Measurements from ENCODE around the gene DCAF11.

DCAF11 gene

GRCh38 chr14:24113801-24114531 is 611 bp upstream of the DCAF11 start:
- H3K4me3 ChIP-seq (ENCODE audit: low read depth, low read length), result peak overlapping the region; percentile 72
- peak overlapping the region; percentile 80 for H3K4ac ChIP-seq (ENCODE audit: low read depth, low read length)
- peak overlapping the region; percentile 94 for H3K27ac ChIP-seq (ENCODE audit: low read depth, low read length)
- peak overlapping the region; percentile 97 for H2AFZ ChIP-seq (ENCODE audit: insufficient read depth, low read length, poor library complexity)
- H2BK120ac ChIP-seq (ENCODE audit: insufficient read depth, low read length, poor library complexity), result peak overlapping the region; percentile 88
- peaks cover 7 to 17% of the 10 kb centered on the region in 2 experiments for H3K36me3 ChIP-seq (ENCODE audit: control insufficient read depth in 1 of 2, insufficient read depth in 2 of 2, low read length in 2 of 2)
- peak overlapping the region; percentile 94 for H3K18ac ChIP-seq (ENCODE audit: low read length)
- H2AK5ac ChIP-seq (ENCODE audit: low read length), result peak overlapping the region; percentile 52
- peak overlapping the region; percentile 88 for H4K91ac ChIP-seq (ENCODE audit: low read depth, low read length)
- H2BK5ac ChIP-seq (ENCODE audit: low read depth, low read length, poor library complexity), result peak overlapping the region; percentile 84
- DNase-seq, result peak; percentile 89 to 91
- H3K4me1 ChIP-seq (ENCODE audit: control insufficient read depth in 1 of 2, insufficient read depth in 2 of 2, low read length in 2 of 2), result peaks cover 3 to 9% of the 10 kb centered on the region in 2 experiments
- H3K4me2 ChIP-seq (ENCODE audit: low read length), result peak overlapping the region; percentile 64
- no CpG with 5 or more reads among the region's 42 CpGs for WGBS (ENCODE audit: extremely low coverage, insufficient coverage, insufficient read length)
- peak overlapping the region; percentile 89 for H3K9ac ChIP-seq (ENCODE audit: low read length)
- peaks cover 9% of the 10 kb centered on the region for H3K79me2 ChIP-seq (ENCODE audit: control insufficient read depth, insufficient read depth, low read length, poor library complexity)
- peak overlapping the region; percentile 97 for H3K14ac ChIP-seq (ENCODE audit: low read length)
- peak overlapping the region; percentile 97 for H4K12ac ChIP-seq (ENCODE audit: low read depth, low read length)
- peak overlapping the region; percentile 94 for H4K8ac ChIP-seq (ENCODE audit: low read depth, low read length)
- H3K27me3 ChIP-seq (ENCODE audit: insufficient read depth, low read length), result no peaks in the 10 kb centered on the region
- H3K23ac ChIP-seq (ENCODE audit: low read length), result no peak overlapping the region
- peak overlapping the region; percentile 23 for H2BK12ac ChIP-seq (ENCODE audit: low read length)
- peaks cover 10% of the 10 kb centered on the region for H3K79me1 ChIP-seq (ENCODE audit: low read length)
- no peaks in the 10 kb centered on the region for H3K9me3 ChIP-seq (ENCODE audit: insufficient read depth, low read depth, low read length)

GRCh38 chr14:24115422-24116127 is 998 bp downstream of the DCAF11 start:
- peaks cover 18 to 28% of the 10 kb centered on the region in 2 experiments for H3K36me3 ChIP-seq (ENCODE audit: control insufficient read depth in 1 of 2, insufficient read depth in 2 of 2, low read length in 2 of 2)
- H2BK12ac ChIP-seq (ENCODE audit: low read length), result no peak overlapping the region
- H4K12ac ChIP-seq (ENCODE audit: low read depth, low read length), result peak overlapping the region; percentile 49
- peak overlapping the region; percentile 20 for H3K18ac ChIP-seq (ENCODE audit: low read length)
- no CpG with 5 or more reads among the region's 14 CpGs for WGBS (ENCODE audit: extremely low coverage, insufficient coverage, insufficient read length)
- peaks cover 9% of the 10 kb centered on the region for H3K79me2 ChIP-seq (ENCODE audit: control insufficient read depth, insufficient read depth, low read length, poor library complexity)
- H2BK120ac ChIP-seq (ENCODE audit: insufficient read depth, low read length, poor library complexity), result peak overlapping the region; percentile 29
- H3K27ac ChIP-seq (ENCODE audit: low read depth, low read length), result peak overlapping the region; percentile 20
- peak overlapping the region; percentile 61 for H3K9ac ChIP-seq (ENCODE audit: low read length)
- H4K91ac ChIP-seq (ENCODE audit: low read depth, low read length), result peak overlapping the region; percentile 49
- no peak overlapping the region for H3K23ac ChIP-seq (ENCODE audit: low read length)
- H3K9me3 ChIP-seq (ENCODE audit: insufficient read depth, low read depth, low read length), result peaks cover 2% of the 10 kb centered on the region
- H4K8ac ChIP-seq (ENCODE audit: low read depth, low read length), result peak overlapping the region; percentile 63
- peaks cover 3 to 9% of the 10 kb centered on the region in 2 experiments for H3K4me1 ChIP-seq (ENCODE audit: control insufficient read depth in 1 of 2, insufficient read depth in 2 of 2, low read length in 2 of 2)
- no peak overlapping the region for H2AK5ac ChIP-seq (ENCODE audit: low read length)
- peaks cover 10% of the 10 kb centered on the region for H3K79me1 ChIP-seq (ENCODE audit: low read length)
- H3K14ac ChIP-seq (ENCODE audit: low read length), result peak overlapping the region; percentile 33
- peak overlapping the region; percentile 18 for H2BK5ac ChIP-seq (ENCODE audit: low read depth, low read length, poor library complexity)
- no peaks in the 10 kb centered on the region for H3K27me3 ChIP-seq (ENCODE audit: insufficient read depth, low read length)
- peak overlapping the region; percentile 45 for H3K4ac ChIP-seq (ENCODE audit: low read depth, low read length)
- DNase-seq, result no peak
- H3K4me2 ChIP-seq (ENCODE audit: low read length), result peak overlapping the region; percentile 86
- H3K4me3 ChIP-seq (ENCODE audit: low read depth, low read length), result peak overlapping the region; percentile 74
- H2AFZ ChIP-seq (ENCODE audit: insufficient read depth, low read length, poor library complexity), result peak overlapping the region; percentile 51

- Histone ChIP-seq H3K79me2 (ENCODE audit: control insufficient read depth, insufficient read depth, low read length, poor library complexity) (peaks cover 9% of the 10 kb centered on the region), H3K4me2 (ENCODE audit: low read length) (peak overlapping the region; percentile 86), H4K8ac (ENCODE audit: low read depth, low read length) (no peak overlapping the region), H3K79me1 (ENCODE audit: low read length) (peaks cover 10% of the 10 kb centered on the region), H2BK5ac (ENCODE audit: low read depth, low read length, poor library complexity) (no peak overlapping the region), H3K23ac (ENCODE audit: low read length) (no peak overlapping the region), H3K4ac (ENCODE audit: low read depth, low read length) (no peak overlapping the region), H2BK120ac (ENCODE audit: insufficient read depth, low read length, poor library complexity) (no peak overlapping the region), H3K18ac (ENCODE audit: low read length) (no peak overlapping the region), H3K27me3 (ENCODE audit: insufficient read depth, low read length) (no peaks in the 10 kb centered on the region), H3K36me3 (ENCODE audit: control insufficient read depth in 1 of 2, insufficient read depth in 2 of 2, low read length in 2 of 2) (peaks cover 24 to 35% of the 10 kb centered on the region in 2 experiments), H3K27ac (ENCODE audit: low read depth, low read length) (no peak overlapping the region), H2AK5ac (ENCODE audit: low read length) (no peak overlapping the region), H4K12ac (ENCODE audit: low read depth, low read length) (no peak overlapping the region), H3K9me3 (ENCODE audit: insufficient read depth, low read depth, low read length) (peaks cover 2% of the 10 kb centered on the region), H4K91ac (ENCODE audit: low read depth, low read length) (no peak overlapping the region), H2AFZ (ENCODE audit: insufficient read depth, low read length, poor library complexity) (no peak overlapping the region), H3K4me1 (ENCODE audit: control insufficient read depth in 1 of 2, insufficient read depth in 2 of 2, low read length in 2 of 2) (peaks cover 3 to 9% of the 10 kb centered on the region in 2 experiments), H3K9ac (ENCODE audit: low read length) (no peak overlapping the region), H2BK12ac (ENCODE audit: low read length) (no peak overlapping the region), H3K14ac (ENCODE audit: low read length) (no peak overlapping the region), H3K4me3 (ENCODE audit: low read depth, low read length) (no peak overlapping the region)
- DNase-seq, result no peak
- no CpG with 5 or more reads among the region's 6 CpGs for WGBS (ENCODE audit: extremely low coverage, insufficient coverage, insufficient read length)
Measured at GRCh38 chr14:24116128-24116814, 1.7 kb downstream of the DCAF11 start.

GRCh38 chr14:24117179-24117578 is 2.6 kb downstream of the DCAF11 start:
- DNase-seq, result no peak
- no peak overlapping the region for H2BK5ac ChIP-seq (ENCODE audit: low read depth, low read length, poor library complexity)
- peaks cover 10% of the 10 kb centered on the region for H3K79me1 ChIP-seq (ENCODE audit: low read length)
- no peak overlapping the region for H4K12ac ChIP-seq (ENCODE audit: low read depth, low read length)
- no peak overlapping the region for H3K18ac ChIP-seq (ENCODE audit: low read length)
- H2BK120ac ChIP-seq (ENCODE audit: insufficient read depth, low read length, poor library complexity), result no peak overlapping the region
- no peak overlapping the region for H4K8ac ChIP-seq (ENCODE audit: low read depth, low read length)
- H3K27me3 ChIP-seq (ENCODE audit: insufficient read depth, low read length), result no peaks in the 10 kb centered on the region
- no peak overlapping the region for H3K9ac ChIP-seq (ENCODE audit: low read length)
- no peak overlapping the region for H3K23ac ChIP-seq (ENCODE audit: low read length)
- H3K36me3 ChIP-seq (ENCODE audit: control insufficient read depth in 1 of 2, insufficient read depth in 2 of 2, low read length in 2 of 2), result peaks cover 28 to 42% of the 10 kb centered on the region in 2 experiments
- peaks cover 9% of the 10 kb centered on the region for H3K79me2 ChIP-seq (ENCODE audit: control insufficient read depth, insufficient read depth, low read length, poor library complexity)
- no peak overlapping the region for H3K4me3 ChIP-seq (ENCODE audit: low read depth, low read length)
- WGBS (ENCODE audit: extremely low coverage, insufficient coverage, insufficient read length), result no CpG with 5 or more reads among the region's 6 CpGs
- no peak overlapping the region for H3K14ac ChIP-seq (ENCODE audit: low read length)
- H3K4me2 ChIP-seq (ENCODE audit: low read length), result no peak overlapping the region
- no peak overlapping the region for H3K27ac ChIP-seq (ENCODE audit: low read depth, low read length)
- H3K4me1 ChIP-seq (ENCODE audit: control insufficient read depth in 1 of 2, insufficient read depth in 2 of 2, low read length in 2 of 2), result peaks cover 3 to 9% of the 10 kb centered on the region in 2 experiments
- H3K9me3 ChIP-seq (ENCODE audit: insufficient read depth, low read depth, low read length), result peaks cover 2% of the 10 kb centered on the region
- H3K4ac ChIP-seq (ENCODE audit: low read depth, low read length), result no peak overlapping the region
- no peak overlapping the region for H2BK12ac ChIP-seq (ENCODE audit: low read length)
- H4K91ac ChIP-seq (ENCODE audit: low read depth, low read length), result no peak overlapping the region
- no peak overlapping the region for H2AFZ ChIP-seq (ENCODE audit: insufficient read depth, low read length, poor library complexity)
- no peak overlapping the region for H2AK5ac ChIP-seq (ENCODE audit: low read length)
